Naive thymus-derived CD4-positive, alpha-beta T cell (primary cell): Measurements from ENCODE around the gene CCDC82. TPM values are rescaled to one million over a fixed set of nuclear protein-coding genes. Genes with fewer than 3 reads are reported as not detected.

ENCODE experiments used
- ATAC-seq: fragments of 150-1000 bp; cut with Tn5 transposase; 2 replicates; pipeline ENCODE4 v1.10.0; 2021; ENCODE audit warnings: mild to moderate bottlenecking, moderate library complexity
- CTCF ChIA-PET: fragments of 350-600 bp; sonication (Branson Sonifier 250); formaldehyde crosslinking; loops from one replicate; lab custom pipeline; 2021; ENCODE audit warnings: antibody characterized with exemption; lab: Charles Lee
- POLR2A ChIA-PET: fragments of 350-600 bp; sonication (Branson Sonifier 250); formaldehyde crosslinking; loops from one replicate; lab custom pipeline; 2021; ENCODE audit warnings: antibody characterized with exemption, inconsistent platforms; lab: Charles Lee
- DNase-seq, 9 donors: peaks; one replicate each; pipeline versions ENCODE4 v3.0.0 to v3.0.0-alpha.2; 2020 to 2022; ENCODE audit warnings: mixed read lengths in 1 of 9
- H3K27ac ChIP-seq: one replicate; pipeline ENCODE4 v1.7.0; 2013; ENCODE audit warnings: mild to moderate bottlenecking, low read depth, low read length, moderate library complexity
- H3K27me3 ChIP-seq, 2 donors: one replicate each; pipeline ENCODE4 v1.7.0; 2013; ENCODE audit warnings: low read length in 2 of 2, mild to moderate bottlenecking in 2 of 2, moderate library complexity in 2 of 2; ENCODE audit not compliant: control insufficient read depth in 2 of 2, insufficient read depth in 2 of 2
- H3K36me3 ChIP-seq, 3 experiments: 1 replicate in 2 of 3; 2 replicates in 1 of 3; pipeline ENCODE4 v1.7.0; 2013; ENCODE audit warnings: low read length in 3 of 3, mild to moderate bottlenecking in 3 of 3, moderate library complexity in 1 of 3; ENCODE audit not compliant: insufficient read depth in 3 of 3, control insufficient read depth in 2 of 3
- H3K4me1 ChIP-seq, 2 donors: one replicate each; pipeline ENCODE4 v1.7.0; 2013; ENCODE audit warnings: low read length in 2 of 2, mild to moderate bottlenecking in 2 of 2, moderate library complexity in 1 of 2; ENCODE audit not compliant: control insufficient read depth in 2 of 2, insufficient read depth in 2 of 2
- H3K4me3 ChIP-seq: 2 replicates; pipeline ENCODE4 v1.7.0; 2013; ENCODE audit warnings: mild to moderate bottlenecking, low read length
- H3K9me3 ChIP-seq, 3 experiments: 1 replicate in 2 of 3; 2 replicates in 1 of 3; pipeline ENCODE4 v1.7.0; 2013; ENCODE audit warnings: low read length in 3 of 3; ENCODE audit not compliant: control insufficient read depth in 2 of 3
- H3K27ac Mint-ChIP-seq, 9 donors: one replicate each; pipeline ENCODE4 v1.8.0; 2020 to 2022; ENCODE audit warnings: mixed read lengths in 9 of 9, mild to moderate bottlenecking in 8 of 9, moderate library complexity in 5 of 9, inconsistent platforms in 2 of 9
- H3K27me3 Mint-ChIP-seq, 5 donors: one replicate each; pipeline ENCODE4 v1.8.0; 2021 to 2022; ENCODE audit warnings: mixed read lengths in 5 of 5, mild to moderate bottlenecking in 1 of 5
- H3K36me3 Mint-ChIP-seq, 5 donors: one replicate each; pipeline ENCODE4 v1.8.0; 2020 to 2022; ENCODE audit warnings: mixed read lengths in 5 of 5, mild to moderate bottlenecking in 3 of 5, inconsistent platforms in 1 of 5
- H3K4me1 Mint-ChIP-seq, 7 donors: one replicate each; pipeline ENCODE4 v1.8.0; 2020 to 2022; ENCODE audit warnings: mixed read lengths in 7 of 7, mild to moderate bottlenecking in 3 of 7, inconsistent platforms in 1 of 7
- H3K4me3 Mint-ChIP-seq, 10 donors: one replicate each; pipeline ENCODE4 v1.8.0; 2020 to 2022; ENCODE audit warnings: mild to moderate bottlenecking in 10 of 10, mixed read lengths in 10 of 10, moderate library complexity in 6 of 10, inconsistent platforms in 2 of 10
- H3K9me3 Mint-ChIP-seq, 11 donors: one replicate each; pipeline ENCODE4 v1.8.0; 2020 to 2022; ENCODE audit warnings: mixed read lengths in 11 of 11, mild to moderate bottlenecking in 4 of 11, inconsistent platforms in 1 of 11, moderate library complexity in 1 of 11
- intact Hi-C, 2 donors: fragments of 100-400 bp; cut with micrococcal nuclease; formaldehyde crosslinking; loops; one replicate each; pipeline ENCODE4 v1.15.1; 2023
- polyA plus RNA-seq, 2 donors: library from polyadenylated mRNA; unstranded; fragments of 300-500 nt; fragmentation: Illumina TruSeq; gene quantifications; one replicate each; pipeline ENCODE4 v1.2.3, GENCODE V29; 2021
- total RNA-seq, 6 experiments: library from RNA in 5 of 6; stranded (reverse) in 5 of 6; gene quantifications; 1 replicate in 5 of 6; 2 replicates in 1 of 6; pipeline ENCODE4 v1.2.3 and lab custom pipeline; 2021 to 2026

The CCDC82 gene
- total and polyA plus RNA-seq, 7 experiments from 2014 or later: 21.9 to 46.2 (median 32.0) TPM

- Mint-ChIP-seq H3K4me1 (peaks cover 53 to 100% (median 98%) of the 10 kb centered on the region in 7 donors), H3K27ac (peak overlapping the region; percentile 64 to 95 (median 91)), H3K9me3 (peaks cover 0 to 5% (median 0%) of the 10 kb centered on the region in 11 donors), H3K27me3 (no peaks in the 10 kb centered on the region), H3K36me3 (peaks cover 15 to 52% (median 30%) of the 10 kb centered on the region in 5 donors), H3K4me3 (peak overlapping the region; percentile 14 to 71 (median 60))
- H3K27me3 ChIP-seq: no peaks in the 10 kb centered on the region
- H3K4me1 ChIP-seq: peaks cover 27 to 67% of the 10 kb centered on the region in 2 donors
- CTCF ChIA-PET: interaction anchor here (1.6 kb wide), 1 partner anchor 29 kb away, joined by 3 read pairs; no protein-coding TSS in a partner anchor
- peak; percentile 51 for ATAC-seq
- no peak overlapping the region for H3K4me3 ChIP-seq
- no peaks in the 10 kb centered on the region for H3K9me3 ChIP-seq
- H3K27ac ChIP-seq: peak overlapping the region; percentile 56
- intact Hi-C loops: no loop called here
- POLR2A ChIA-PET: interaction anchor here (0.6 to 2.6 kb wide), 7 partner anchors 8 to 61 kb away, joined by 3 to 12 read pairs (median 3); no protein-coding TSS in a partner anchor
- peak in 1 of 9 donors; percentile 9 for DNase-seq
- H3K36me3 ChIP-seq: peaks cover 0 to 3% (median 0%) of the 10 kb centered on the region in 3 experiments
Measured at GRCh38 chr11:96314326-96315020, 75.2 kb downstream of the CCDC82 start.

- no peak overlapping the region for H3K27ac ChIP-seq
- peaks cover 0 to 5% (median 0%) of the 10 kb centered on the region in 11 donors for H3K9me3 Mint-ChIP-seq
- no peak overlapping the region for H3K4me3 ChIP-seq
- no peak for ATAC-seq
- no peaks in the 10 kb centered on the region for H3K27me3 ChIP-seq
- intact Hi-C loops: loop anchor here in 1 of 2 donors (2.0 kb wide), 1 partner anchor 30 kb away; the partner anchor contains the start of gene MAML2
- peaks cover 18 to 53% of the 10 kb centered on the region in 2 donors for H3K4me1 ChIP-seq
- ChIA-PET POLR2A (interaction anchor here (1.0 kb wide), 1 partner anchor 64 kb away, joined by 4 read pairs; no protein-coding TSS in a partner anchor), CTCF (no interaction called here)
- peak overlapping the region in 8 of 9 donors; percentile 6 to 95 (median 85) for H3K27ac Mint-ChIP-seq
- H3K36me3 Mint-ChIP-seq: peaks cover 15 to 46% (median 28%) of the 10 kb centered on the region in 5 donors
- H3K27me3 Mint-ChIP-seq: no peaks in the 10 kb centered on the region
- peak overlapping the region in 4 of 10 donors; percentile 7 to 57 (median 26) for H3K4me3 Mint-ChIP-seq
- no peak for DNase-seq
- peaks cover 55 to 100% (median 98%) of the 10 kb centered on the region in 7 donors for H3K4me1 Mint-ChIP-seq
- H3K36me3 ChIP-seq: peaks cover 0 to 3% (median 0%) of the 10 kb centered on the region in 3 experiments
- no peaks in the 10 kb centered on the region for H3K9me3 ChIP-seq
Measured at GRCh38 chr11:96313163-96313562, 76.5 kb downstream of the CCDC82 start.

- H3K4me3 Mint-ChIP-seq: peak overlapping the region in 1 of 10 donors; percentile 1
- Histone ChIP-seq H3K27me3 (no peaks in the 10 kb centered on the region), H3K9me3 (no peaks in the 10 kb centered on the region), H3K36me3 (no peaks in the 10 kb centered on the region), H3K4me1 (peaks cover 15 to 50% of the 10 kb centered on the region in 2 donors), H3K27ac (peak overlapping the region; percentile 38), H3K4me3 (no peak overlapping the region)
- no peak for DNase-seq
- H3K4me1 Mint-ChIP-seq: peaks cover 49 to 100% (median 97%) of the 10 kb centered on the region in 7 donors
- POLR2A ChIA-PET: interaction anchor here (0.6 to 1.3 kb wide), 6 partner anchors 10 to 175 kb away, joined by 3 to 4 read pairs (median 4); no protein-coding TSS in a partner anchor
- H3K27me3 Mint-ChIP-seq: no peaks in the 10 kb centered on the region
- intact Hi-C loops: no loop called here
- H3K9me3 Mint-ChIP-seq: peaks cover 0 to 5% (median 0%) of the 10 kb centered on the region in 11 donors
- CTCF ChIA-PET: interaction anchor here (0.5 to 1.9 kb wide), 8 partner anchors 12 to 476 kb away, joined by 3 to 6 read pairs (median 4); partner anchors contain the start of gene MAML2
- ATAC-seq: no peak
- H3K36me3 Mint-ChIP-seq: peaks cover 2 to 34% (median 13%) of the 10 kb centered on the region in 5 donors
- H3K27ac Mint-ChIP-seq: peak overlapping the region in 8 of 9 donors; percentile 39 to 95 (median 81)
Measured at GRCh38 chr11:96311120-96311568, 78.6 kb downstream of the CCDC82 start.

- H3K27me3 Mint-ChIP-seq: no peaks in the 10 kb centered on the region
- Histone ChIP-seq H3K4me1 (peaks cover 11 to 42% of the 10 kb centered on the region in 2 donors), H3K27ac (peak overlapping the region; percentile 18), H3K4me3 (no peak overlapping the region), H3K36me3 (no peaks in the 10 kb centered on the region), H3K9me3 (no peaks in the 10 kb centered on the region), H3K27me3 (no peaks in the 10 kb centered on the region)
- H3K4me1 Mint-ChIP-seq: peaks cover 44 to 100% (median 94%) of the 10 kb centered on the region in 7 donors
- peaks cover 0 to 27% (median 10%) of the 10 kb centered on the region in 5 donors for H3K36me3 Mint-ChIP-seq
- H3K27ac Mint-ChIP-seq: peak overlapping the region in 6 of 9 donors; percentile 60 to 95 (median 82)
- peaks cover 0 to 2% (median 0%) of the 10 kb centered on the region in 11 donors for H3K9me3 Mint-ChIP-seq
- ChIA-PET CTCF (interaction anchor here (1.0 to 1.9 kb wide), 4 partner anchors 30 to 103 kb away, joined by 3 to 6 read pairs (median 4); partner anchors contain the start of gene MAML2), POLR2A (interaction anchor here (0.7 to 1.0 kb wide), 2 partner anchors 26 to 33 kb away, joined by 3 read pairs; partner anchors contain the start of gene MAML2)
- DNase-seq: no peak
- intact Hi-C loops: no loop called here
- ATAC-seq: no peak
- H3K4me3 Mint-ChIP-seq: no peak overlapping the region
Measured at GRCh38 chr11:96310236-96310635, 79.5 kb downstream of the CCDC82 start.

- ATAC-seq (no peak), DNase-seq (no peak)
- Histone ChIP-seq H3K27ac (peak overlapping the region; percentile 18), H3K4me3 (no peak overlapping the region), H3K27me3 (no peaks in the 10 kb centered on the region), H3K9me3 (no peaks in the 10 kb centered on the region), H3K4me1 (peaks cover 7 to 37% of the 10 kb centered on the region in 2 donors), H3K36me3 (no peaks in the 10 kb centered on the region)
- Mint-ChIP-seq H3K27me3 (no peaks in the 10 kb centered on the region), H3K9me3 (no peaks in the 10 kb centered on the region), H3K36me3 (peaks cover 0 to 23% (median 6%) of the 10 kb centered on the region in 5 donors), H3K4me3 (peak overlapping the region in 3 of 10 donors; percentile 5 to 27 (median 25)), H3K4me1 (peaks cover 39 to 99% (median 91%) of the 10 kb centered on the region in 7 donors), H3K27ac (peak overlapping the region in 8 of 9 donors; percentile 48 to 88 (median 78))
- CTCF ChIA-PET: interaction anchor here (0.6 to 1.7 kb wide), 2 partner anchors 30 to 34 kb away, joined by 4 to 5 read pairs; partner anchors contain the start of gene MAML2
- POLR2A ChIA-PET: interaction anchor here (0.7 to 1.1 kb wide), 3 partner anchors 26 to 105 kb away, joined by 3 read pairs; partner anchors contain the start of gene MAML2
- intact Hi-C loops: no loop called here
Measured at GRCh38 chr11:96309643-96310017, 80.1 kb downstream of the CCDC82 start.
